Heart left ventricle (tissue), 13 donors: ENCODE data around the gene MCTP2.

ENCODE experiments used
- CTCF ChIP-seq, 12 donors: fragments of 200-600 bp; sonication (generic) in 4 of 12; IDR thresholded peaks; one replicate each; pipeline versions ENCODE4 v1.5.0 to v1.8.0; 2018 to 2022; ENCODE audit warnings: antibody characterized with exemption in 12 of 12, mild to moderate bottlenecking in 5 of 12
- POLR2A ChIP-seq, 2 donors: fragments of 450-650 bp; IDR thresholded peaks; one replicate each; pipeline ENCODE4 v1.6.1; 2017; ENCODE audit warnings: antibody characterized with exemption in 2 of 2, mild to moderate bottlenecking in 2 of 2, moderate library complexity in 2 of 2
- donor health status: ischemic (EF 13 %, LVEDD 7.1; RV severe dilation, severe dysfunction).
- donor health status: DM: no; HTN: yes; CAD: no.
- donor health status: DM: no; HTN: no; CAD: no.
- donor health status: ischemic (EF 25% LVEDD 6.9; RV normal size, moderate dysfunction).
- donor health status: ischemic (EF 25% LVEDD 5.7; RV mildly dilated, moderate dysfunction).
- donor health status: ischemic (EF 35%, LVEDD 5.7; RV mildly dilated, moderate dysfunction).
- donor health status: nonischemic (EF 11% LVEDD 7.7; RV severe dilation, severe dysfunction).
- donor health status: DM: yes; HTN: yes; CAD: no.
- donor health status: PGD.
- donor health status: ischemic (EF 29% LVEDD 5.4; RV normal size, mild dysfunction).
- donor health status: nonischemic (EF 23%, LVEDD 6.1; RV moderate dilation, normal function).

DNA sequence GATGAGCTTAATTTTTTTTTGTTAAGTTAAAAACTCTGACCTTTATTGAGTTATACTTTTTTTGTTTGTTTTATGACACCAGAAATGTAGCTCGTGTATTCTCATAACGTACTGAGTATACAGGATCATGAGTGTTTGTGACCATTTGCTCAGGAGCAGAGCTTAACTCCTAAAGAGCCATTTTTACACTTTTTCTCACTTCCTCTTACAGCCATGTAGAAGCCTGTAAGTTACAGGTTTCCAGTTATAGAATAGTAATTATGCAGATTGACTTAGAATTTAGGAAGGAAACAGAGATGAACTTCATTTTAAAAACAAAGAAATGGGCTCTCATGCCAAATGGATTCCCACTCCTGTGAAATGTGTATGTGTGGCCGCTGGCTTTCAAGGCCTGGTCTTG is 151.7 kb downstream of the MCTP2 start:
- TF ChIP-seq CTCF (IDR thresholded peaks at IDR 0.05), result no peak
- TF ChIP-seq POLR2A (IDR thresholded peaks at IDR 0.05), result no peak
